K562 (cell line): ENCODE data around the gene BET1L. TPM values are rescaled to one million over a fixed set of nuclear protein-coding genes. Genes with fewer than 3 reads are reported as not detected.

Experiments
- ARHGAP35 ChIP-seq: fragments of 450-650 bp; IDR thresholded peaks from 2 replicates; pipeline ENCODE4 v1.6.1; 2018; ENCODE audit not compliant: partially characterized antibody
- LCOR ChIP-seq: sonication (generic); formaldehyde crosslinking; IDR thresholded peaks from 2 replicates; pipeline ENCODE4 v1.8.0; 2022; ENCODE audit warnings: mild to moderate bottlenecking, missing genetic modification reagents
- NCOA2 ChIP-seq, 2 experiments: fragments of 450-650 bp; IDR thresholded peaks; 2 replicates each; pipeline ENCODE4 v1.6.1; 2018; ENCODE audit warnings: mild to moderate bottlenecking in 2 of 2, moderate library complexity in 1 of 2; ENCODE audit not compliant: partially characterized antibody in 2 of 2
- NFRKB ChIP-seq: fragments of 450-650 bp; IDR thresholded peaks from 2 replicates; pipeline ENCODE4 v1.6.1; 2016; ENCODE audit warnings: low read depth
- POLR2A ChIP-seq: fragments of 450-650 bp; conservative IDR thresholded peaks from 2 replicates; pipeline ENCODE4 v1.6.1; 2016
- RBM34 ChIP-seq: fragments of 200-400 bp; formaldehyde crosslinking; IDR thresholded peaks from 2 replicates; pipeline ENCODE4 v1.6.1; 2018; ENCODE audit warnings: low read length, borderline replicate concordance; ENCODE audit not compliant: insufficient read depth
- TAF1 ChIP-seq: IDR thresholded peaks from 2 replicates; pipeline ENCODE4 v1.6.1; 2011; ENCODE audit warnings: mild to moderate bottlenecking, low read length, moderate library complexity; ENCODE audit not compliant: insufficient read depth, control insufficient read depth, severe bottlenecking; ENCODE audit errors: extremely low read depth
- ZC3H11A ChIP-seq: IDR thresholded peaks from 2 replicates; pipeline ENCODE4 v1.6.1; 2012; ENCODE audit warnings: low read depth, low read length, improper control_type of control experiment
- ZKSCAN1 ChIP-seq: fragments of 150-350 bp; IDR thresholded peaks from 2 replicates; pipeline ENCODE4 v1.6.1; 2016; ENCODE audit warnings: low read depth, low read length
- ZNF232 ChIP-seq: sonication (generic); formaldehyde crosslinking; IDR thresholded peaks from 2 replicates; pipeline ENCODE4 v1.8.0; 2022; ENCODE audit warnings: mild to moderate bottlenecking, missing genetic modification reagents
- polyA plus RNA-seq, 8 experiments: library from polyadenylated mRNA; depleted of rRNA in 4 of 8; stranded (reverse) in 5 of 8; unstranded in 3 of 8; fragments of >200 nt; fragmentation: Nextera tagmentation in 2 of 8; fragmentation: Illumina TruSeq in 1 of 8; extraction: Ambion mirVana in 2 of 8; extraction: Trizol in 1 of 8; gene quantifications; 2 replicates each; pipeline versions ENCODE4 v1.2.1 to v1.2.3, GENCODE V29; 2011 to 2014; ENCODE audit warnings: inconsistent platforms in 1 of 8, missing spikeins in 1 of 8
- total RNA-seq, 7 experiments: library from RNA; depleted of rRNA in 6 of 7; stranded (reverse); fragments of >200 nt in 6 of 7; fragmentation: Illumina TruSeq in 2 of 7; extraction: Trizol in 2 of 7; gene quantifications; 2 replicates each; pipeline versions ENCODE4 v1.2.1 to v1.2.3, GENCODE V29; 2011 to 2021; ENCODE audit warnings: low replicate concordance in 1 of 7
- TF ChIP-seq, protein P1 (sequence below): fragments of 450-650 bp; IDR thresholded peaks from 2 replicates; pipeline ENCODE4 v1.6.1; 2017; ENCODE audit warnings: antibody characterized with exemption
- TF ChIP-seq, protein P2 (sequence below): fragments of 250-450 bp; sonication (Bioruptor Pico); IDR thresholded peaks from 2 replicates; pipeline ENCODE4 v1.4.0; 2020; ENCODE audit warnings: mild to moderate bottlenecking, moderate library complexity
- TF ChIP-seq, protein P3 (sequence below): fragments of 200-400 bp; formaldehyde crosslinking; IDR thresholded peaks from 2 replicates; pipeline ENCODE4 v1.6.1; 2017; ENCODE audit warnings: mild to moderate bottlenecking, low read depth, low read length, moderate library complexity
- TF ChIP-seq, protein P4 (sequence below), 2 experiments: fragments of 450-650 bp in 1 of 2; sonication (generic) in 1 of 2; formaldehyde crosslinking; conservative IDR thresholded peaks; 2 replicates each; pipeline versions ENCODE4 v1.4.0 to v1.8.1; 2020 to 2022; ENCODE audit warnings: mild to moderate bottlenecking in 1 of 2, missing genetic modification reagents in 1 of 2
- TF ChIP-seq, protein P5 (sequence below): fragments of 200-800 bp; sonication (Bioruptor generic); IDR thresholded peaks from 2 replicates; pipeline ENCODE4 v1.6.1; 2017; ENCODE audit warnings: missing genetic modification characterization, missing compliant biosample characterization
- TF ChIP-seq, protein P6 (sequence below), 2 experiments: fragments of 200-800 bp in 1 of 2; sonication (Bioruptor generic) in 1 of 2; sonication (generic) in 1 of 2; formaldehyde crosslinking in 1 of 2; IDR thresholded peaks in 1 of 2; conservative IDR thresholded peaks in 1 of 2; 2 replicates each; pipeline versions ENCODE4 v1.5.0 to v1.6.1; 2016 to 2020; ENCODE audit warnings: missing compliant biosample characterization in 1 of 2, missing genetic modification characterization in 1 of 2, missing genetic modification reagents in 1 of 2

The BET1L gene
- total and polyA plus RNA-seq, 9 of the 15 experiments (the other 6 are each of a cell fraction or from before 2014, with no cell fraction given): 9.9 to 69.1 (median 19.9) TPM

DNA sequence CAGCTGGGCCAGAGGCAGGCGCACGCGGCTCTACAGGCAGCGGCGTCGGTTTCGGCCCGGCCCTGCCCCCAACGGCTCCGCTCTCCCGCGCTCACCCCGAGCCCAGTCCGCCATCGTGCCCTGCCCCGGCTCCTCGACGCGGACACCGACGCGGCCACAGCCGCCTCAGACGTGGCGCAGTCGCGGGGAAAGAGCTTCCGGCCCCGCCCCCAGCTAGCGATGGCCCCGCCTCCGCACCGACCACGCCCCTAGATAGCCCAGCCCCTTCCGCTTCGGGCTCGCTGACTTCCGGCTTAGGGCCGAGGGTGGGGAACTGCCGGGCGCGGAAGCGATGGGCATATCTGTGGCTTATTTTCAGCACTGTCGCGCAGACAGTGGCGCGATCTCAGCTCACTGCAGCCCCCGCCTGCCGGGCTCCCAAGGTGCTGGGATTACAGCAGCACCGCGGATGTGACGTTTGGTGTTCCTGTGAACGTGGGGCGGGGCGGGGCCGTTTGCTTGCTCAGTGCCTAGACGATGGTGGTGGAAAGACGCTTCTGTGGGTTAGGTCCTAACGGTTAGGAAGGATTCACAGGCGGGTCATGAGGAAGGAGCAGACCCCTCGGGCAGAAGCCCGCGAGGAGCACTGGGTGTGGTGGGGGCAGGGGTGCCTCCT is at the start of gene BET1L, which contains the start of gene RIC8A (continued):
- TF ChIP-seq, protein P1, sequence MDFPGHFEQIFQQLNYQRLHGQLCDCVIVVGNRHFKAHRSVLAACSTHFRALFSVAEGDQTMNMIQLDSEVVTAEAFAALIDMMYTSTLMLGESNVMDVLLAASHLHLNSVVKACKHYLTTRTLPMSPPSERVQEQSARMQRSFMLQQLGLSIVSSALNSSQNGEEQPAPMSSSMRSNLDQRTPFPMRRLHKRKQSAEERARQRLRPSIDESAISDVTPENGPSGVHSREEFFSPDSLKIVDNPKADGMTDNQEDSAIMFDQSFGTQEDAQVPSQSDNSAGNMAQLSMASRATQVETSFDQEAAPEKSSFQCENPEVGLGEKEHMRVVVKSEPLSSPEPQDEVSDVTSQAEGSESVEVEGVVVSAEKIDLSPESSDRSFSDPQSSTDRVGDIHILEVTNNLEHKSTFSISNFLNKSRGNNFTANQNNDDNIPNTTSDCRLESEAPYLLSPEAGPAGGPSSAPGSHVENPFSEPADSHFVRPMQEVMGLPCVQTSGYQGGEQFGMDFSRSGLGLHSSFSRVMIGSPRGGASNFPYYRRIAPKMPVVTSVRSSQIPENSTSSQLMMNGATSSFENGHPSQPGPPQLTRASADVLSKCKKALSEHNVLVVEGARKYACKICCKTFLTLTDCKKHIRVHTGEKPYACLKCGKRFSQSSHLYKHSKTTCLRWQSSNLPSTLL: no peak
- TF ChIP-seq NFRKB (peak; percentile 51; the same call in 1 of the 2 replicates), TAF1 (peak; percentile 81), ZKSCAN1 (0 out of 2 replicates have a peak, but pooled peaks have one; percentile 51), POLR2A (peak; percentile 96), ARHGAP35 (no peak), ZNF232 (no peak), LCOR (CRISPR knock-in tag) (0 out of 2 replicates have a peak, but pooled peaks have one; percentile 56), ZC3H11A (0 out of 2 replicates have a peak, but pooled peaks have one; percentile 15), NCOA2 (IDR thresholded peaks at IDR 0.05; ENCODE audit: partially characterized antibody in 2 of 2) (no peak), RBM34 (no peak; the same call in 1 of the 2 replicates)
- TF ChIP-seq, protein P2, sequence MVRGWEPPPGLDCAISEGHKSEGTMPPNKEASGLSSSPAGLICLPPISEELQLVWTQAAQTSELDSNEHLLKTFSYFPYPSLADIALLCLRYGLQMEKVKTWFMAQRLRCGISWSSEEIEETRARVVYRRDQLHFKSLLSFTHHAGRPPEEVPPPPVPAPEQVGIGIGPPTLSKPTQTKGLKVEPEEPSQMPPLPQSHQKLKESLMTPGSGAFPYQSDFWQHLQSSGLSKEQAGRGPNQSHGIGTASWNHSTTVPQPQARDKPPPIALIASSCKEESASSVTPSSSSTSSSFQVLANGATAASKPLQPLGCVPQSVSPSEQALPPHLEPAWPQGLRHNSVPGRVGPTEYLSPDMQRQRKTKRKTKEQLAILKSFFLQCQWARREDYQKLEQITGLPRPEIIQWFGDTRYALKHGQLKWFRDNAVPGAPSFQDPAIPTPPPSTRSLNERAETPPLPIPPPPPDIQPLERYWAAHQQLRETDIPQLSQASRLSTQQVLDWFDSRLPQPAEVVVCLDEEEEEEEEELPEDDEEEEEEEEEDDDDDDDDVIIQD: no peak
- TF ChIP-seq, protein P3, sequence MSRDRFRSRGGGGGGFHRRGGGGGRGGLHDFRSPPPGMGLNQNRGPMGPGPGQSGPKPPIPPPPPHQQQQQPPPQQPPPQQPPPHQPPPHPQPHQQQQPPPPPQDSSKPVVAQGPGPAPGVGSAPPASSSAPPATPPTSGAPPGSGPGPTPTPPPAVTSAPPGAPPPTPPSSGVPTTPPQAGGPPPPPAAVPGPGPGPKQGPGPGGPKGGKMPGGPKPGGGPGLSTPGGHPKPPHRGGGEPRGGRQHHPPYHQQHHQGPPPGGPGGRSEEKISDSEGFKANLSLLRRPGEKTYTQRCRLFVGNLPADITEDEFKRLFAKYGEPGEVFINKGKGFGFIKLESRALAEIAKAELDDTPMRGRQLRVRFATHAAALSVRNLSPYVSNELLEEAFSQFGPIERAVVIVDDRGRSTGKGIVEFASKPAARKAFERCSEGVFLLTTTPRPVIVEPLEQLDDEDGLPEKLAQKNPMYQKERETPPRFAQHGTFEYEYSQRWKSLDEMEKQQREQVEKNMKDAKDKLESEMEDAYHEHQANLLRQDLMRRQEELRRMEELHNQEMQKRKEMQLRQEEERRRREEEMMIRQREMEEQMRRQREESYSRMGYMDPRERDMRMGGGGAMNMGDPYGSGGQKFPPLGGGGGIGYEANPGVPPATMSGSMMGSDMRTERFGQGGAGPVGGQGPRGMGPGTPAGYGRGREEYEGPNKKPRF: no peak
- TF ChIP-seq, protein P4, sequence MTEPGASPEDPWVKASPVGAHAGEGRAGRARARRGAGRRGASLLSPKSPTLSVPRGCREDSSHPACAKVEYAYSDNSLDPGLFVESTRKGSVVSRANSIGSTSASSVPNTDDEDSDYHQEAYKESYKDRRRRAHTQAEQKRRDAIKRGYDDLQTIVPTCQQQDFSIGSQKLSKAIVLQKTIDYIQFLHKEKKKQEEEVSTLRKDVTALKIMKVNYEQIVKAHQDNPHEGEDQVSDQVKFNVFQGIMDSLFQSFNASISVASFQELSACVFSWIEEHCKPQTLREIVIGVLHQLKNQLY (CRISPR knock-in tag; conservative IDR thresholded peaks at IDR 0.05): no peak
- TF ChIP-seq, protein P5, sequence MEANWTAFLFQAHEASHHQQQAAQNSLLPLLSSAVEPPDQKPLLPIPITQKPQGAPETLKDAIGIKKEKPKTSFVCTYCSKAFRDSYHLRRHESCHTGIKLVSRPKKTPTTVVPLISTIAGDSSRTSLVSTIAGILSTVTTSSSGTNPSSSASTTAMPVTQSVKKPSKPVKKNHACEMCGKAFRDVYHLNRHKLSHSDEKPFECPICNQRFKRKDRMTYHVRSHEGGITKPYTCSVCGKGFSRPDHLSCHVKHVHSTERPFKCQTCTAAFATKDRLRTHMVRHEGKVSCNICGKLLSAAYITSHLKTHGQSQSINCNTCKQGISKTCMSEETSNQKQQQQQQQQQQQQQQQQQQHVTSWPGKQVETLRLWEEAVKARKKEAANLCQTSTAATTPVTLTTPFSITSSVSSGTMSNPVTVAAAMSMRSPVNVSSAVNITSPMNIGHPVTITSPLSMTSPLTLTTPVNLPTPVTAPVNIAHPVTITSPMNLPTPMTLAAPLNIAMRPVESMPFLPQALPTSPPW: peak; percentile 88
- TF ChIP-seq, protein P6, sequence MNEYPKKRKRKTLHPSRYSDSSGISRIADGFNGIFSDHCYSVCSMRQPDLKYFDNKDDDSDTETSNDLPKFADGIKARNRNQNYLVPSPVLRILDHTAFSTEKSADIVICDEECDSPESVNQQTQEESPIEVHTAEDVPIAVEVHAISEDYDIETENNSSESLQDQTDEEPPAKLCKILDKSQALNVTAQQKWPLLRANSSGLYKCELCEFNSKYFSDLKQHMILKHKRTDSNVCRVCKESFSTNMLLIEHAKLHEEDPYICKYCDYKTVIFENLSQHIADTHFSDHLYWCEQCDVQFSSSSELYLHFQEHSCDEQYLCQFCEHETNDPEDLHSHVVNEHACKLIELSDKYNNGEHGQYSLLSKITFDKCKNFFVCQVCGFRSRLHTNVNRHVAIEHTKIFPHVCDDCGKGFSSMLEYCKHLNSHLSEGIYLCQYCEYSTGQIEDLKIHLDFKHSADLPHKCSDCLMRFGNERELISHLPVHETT (CRISPR knock-in tag; conservative IDR thresholded peaks at IDR 0.05 in 1 of 2, IDR thresholded peaks at IDR 0.05 in 1 of 2): peak in 1 of 2 experiments; percentile 92; a peak in 2 of 4 replicates
